ENCODE measurements around the gene KIAA0408. TPM values are rescaled to one million over a fixed set of nuclear protein-coding genes. Genes with fewer than 3 reads are reported as not detected.

Gene KIAA0408
- total RNA-seq, 1 experiment from 2014 or later, result not detected

- Histone ChIP-seq H3K4me1 (replicated peaks; ENCODE audit: insufficient read depth) (peaks cover 45% of the 10 kb centered on the region), H3K9me3 (ENCODE audit: insufficient read depth, low read depth) (no peaks in the 10 kb centered on the region; the same call in 1 of the 2 replicates), H3K27ac (peak overlapping the region; percentile 48), H3K4me2 (peak overlapping the region; percentile 45), H3K36me3 (ENCODE audit: low read depth) (no peaks in the 10 kb centered on the region), H3K27me3 (ENCODE audit: insufficient read depth, low read depth) (no peaks in the 10 kb centered on the region), H3K79me2 (ENCODE audit: low read depth) (no peaks in the 10 kb centered on the region), H4K20me1 (ENCODE audit: insufficient read depth) (no peaks in the 10 kb centered on the region), H2AFZ (no peak overlapping the region), H3F3A (ENCODE audit: insufficient read depth, low read depth) (peaks cover 14% of the 10 kb centered on the region), H3K4me3 (no peak overlapping the region), H3K9me2 (ENCODE audit: insufficient read depth) (no peaks in the 10 kb centered on the region)
- no TSS peak for BruUV-seq (replicated peaks)
- intact Hi-C loops (cut with micrococcal nuclease; ENCODE audit: unreplicated experiment), result loop anchor here (5.0 kb wide), 1 partner anchor 36 kb away; the partner anchor contains the start of gene MTCL3
- ChIA-PET CTCF (no interaction called here), POLR2A (ENCODE audit: unreplicated experiment) (no interaction called here)
- no peak for DNase-seq
- TF ChIP-seq CTCF (conservative IDR thresholded peaks at IDR 0.05) (no peak), EZH2 (IDR thresholded peaks at IDR 0.05; ENCODE audit: low read depth) (no peak)
These were observed 21.9 kb upstream of the KIAA0408 start for GRCh38 chr6:127481111-127481510.

GRCh38 chr6:127477658-127478057 lies 18.5 kb upstream of the KIAA0408 start:
- H3K4me1 ChIP-seq (replicated peaks; ENCODE audit: insufficient read depth), result peaks cover 18% of the 10 kb centered on the region
- H3K9me2 ChIP-seq (ENCODE audit: insufficient read depth), result no peaks in the 10 kb centered on the region
- no TSS peak for BruUV-seq (replicated peaks)
- H3K9me3 ChIP-seq (ENCODE audit: insufficient read depth, low read depth), result no peaks in the 10 kb centered on the region; the same call in 1 of the 2 replicates
- ChIA-PET CTCF (no interaction called here), POLR2A (ENCODE audit: unreplicated experiment) (no interaction called here)
- no peaks in the 10 kb centered on the region for H3K27me3 ChIP-seq (ENCODE audit: insufficient read depth, low read depth)
- intact Hi-C loops (cut with micrococcal nuclease; ENCODE audit: unreplicated experiment), result no loop called here
- DNase-seq, result no peak
- TF ChIP-seq CTCF (conservative IDR thresholded peaks at IDR 0.05) (no peak), EZH2 (IDR thresholded peaks at IDR 0.05; ENCODE audit: low read depth) (no peak)
- no peak overlapping the region for H3K4me3 ChIP-seq
- no peak overlapping the region for H3K4me2 ChIP-seq
- no peaks in the 10 kb centered on the region for H3K36me3 ChIP-seq (ENCODE audit: low read depth)
- 0 out of 2 replicates have a peak, but pooled peaks cover 5% of the 10 kb centered on the region for H3F3A ChIP-seq (ENCODE audit: insufficient read depth, low read depth)
- H3K27ac ChIP-seq, result no peak overlapping the region
- H3K79me2 ChIP-seq (ENCODE audit: low read depth), result no peaks in the 10 kb centered on the region
- H4K20me1 ChIP-seq (ENCODE audit: insufficient read depth), result no peaks in the 10 kb centered on the region
- H2AFZ ChIP-seq, result no peak overlapping the region

GRCh38 chr6:127475823-127476176 lies 16.6 kb upstream of the KIAA0408 start:
- Histone ChIP-seq H3K9me3 (ENCODE audit: insufficient read depth, low read depth) (no peaks in the 10 kb centered on the region), H3K36me3 (ENCODE audit: low read depth) (no peaks in the 10 kb centered on the region), H3K4me2 (no peak overlapping the region), H3K27me3 (ENCODE audit: insufficient read depth, low read depth) (no peaks in the 10 kb centered on the region), H3K4me1 (replicated peaks; ENCODE audit: insufficient read depth) (peaks cover 7% of the 10 kb centered on the region; the same call in 1 of the 2 replicates), H3F3A (ENCODE audit: insufficient read depth, low read depth) (no peaks in the 10 kb centered on the region), H3K9me2 (ENCODE audit: insufficient read depth) (no peaks in the 10 kb centered on the region), H3K4me3 (no peak overlapping the region), H2AFZ (no peak overlapping the region; the same call in 1 of the 2 replicates), H3K79me2 (ENCODE audit: low read depth) (no peaks in the 10 kb centered on the region), H4K20me1 (ENCODE audit: insufficient read depth) (no peaks in the 10 kb centered on the region), H3K27ac (no peak overlapping the region)
- TF ChIP-seq EZH2 (IDR thresholded peaks at IDR 0.05; ENCODE audit: low read depth), result no peak
- TF ChIP-seq CTCF (conservative IDR thresholded peaks at IDR 0.05), result no peak
- DNase-seq, result no peak
- intact Hi-C loops (cut with micrococcal nuclease; ENCODE audit: unreplicated experiment), result no loop called here
- ChIA-PET CTCF (no interaction called here), POLR2A (ENCODE audit: unreplicated experiment) (no interaction called here)
- BruUV-seq (replicated peaks), result no TSS peak
